GM10248 (cell line): Measurements from ENCODE around the gene TSC22D1.

Experiments
- CTCF ChIA-PET: fragments of 300-600 bp; sonication (Branson Sonifier 250); formaldehyde crosslinking; extraction: SDS; loops from one replicate; lab custom pipeline; 2021; ENCODE audit warnings: antibody characterized with exemption; lab: Yijun Ruan, JAX
- POLR2A ChIA-PET: fragments of 350-650 bp; sonication (Branson Sonifier 250); formaldehyde crosslinking; extraction: SDS; loops from one replicate; lab custom pipeline; 2020; ENCODE audit warnings: antibody characterized with exemption; lab: Yijun Ruan, JAX
- DNase-seq: peaks from one replicate; pipeline ENCODE4 v3.0.0; 2012; ENCODE audit errors: extremely low spot score
- CTCF ChIP-seq: IDR thresholded peaks from 2 replicates; pipeline ENCODE4 v1.5.1; 2012; ENCODE audit warnings: mild to moderate bottlenecking, low read depth; ENCODE audit errors: extremely low read depth, missing control alignments, control extremely low read depth

Gene TSC22D1

DNA sequence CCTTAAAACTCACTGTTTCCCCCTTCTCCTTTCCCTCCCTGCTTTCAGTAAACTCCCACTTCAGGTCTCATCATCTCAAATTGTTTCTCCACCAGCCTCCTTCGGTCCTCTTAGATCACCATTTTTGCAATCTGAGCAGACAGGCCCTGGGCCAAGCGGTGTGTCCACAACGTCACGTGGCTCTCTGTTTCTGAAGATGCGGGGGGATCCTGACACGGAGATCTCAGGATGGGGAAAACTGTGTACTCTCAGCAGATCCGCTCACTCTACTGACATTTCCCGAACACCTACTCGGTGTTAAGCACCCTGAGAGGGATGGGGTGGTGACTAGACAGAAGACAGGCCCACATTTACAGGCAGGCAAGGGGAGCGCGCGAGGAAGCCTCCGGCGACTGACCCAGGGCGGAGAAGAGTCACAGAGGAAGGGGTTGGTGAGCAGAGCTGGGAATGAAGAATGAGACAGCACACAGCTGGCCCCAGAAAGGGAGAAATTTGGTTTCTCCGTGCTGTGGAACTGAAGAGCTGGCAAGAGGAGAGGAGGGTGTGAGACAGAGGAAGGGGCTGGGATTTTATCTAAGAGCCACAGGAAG is 163.7 kb downstream of the TSC22D1 start:
- ChIA-PET POLR2A (no interaction called here), CTCF (no interaction called here)
- no peak for TF ChIP-seq CTCF
- DNase-seq = no peak

- CTCF ChIA-PET = no interaction called here
- no peak for DNase-seq
- POLR2A ChIA-PET = no interaction called here
- TF ChIP-seq CTCF = no peak
Measured at GRCh38 chr13:44411841-44412240, 164.3 kb downstream of the TSC22D1 start.

DNA sequence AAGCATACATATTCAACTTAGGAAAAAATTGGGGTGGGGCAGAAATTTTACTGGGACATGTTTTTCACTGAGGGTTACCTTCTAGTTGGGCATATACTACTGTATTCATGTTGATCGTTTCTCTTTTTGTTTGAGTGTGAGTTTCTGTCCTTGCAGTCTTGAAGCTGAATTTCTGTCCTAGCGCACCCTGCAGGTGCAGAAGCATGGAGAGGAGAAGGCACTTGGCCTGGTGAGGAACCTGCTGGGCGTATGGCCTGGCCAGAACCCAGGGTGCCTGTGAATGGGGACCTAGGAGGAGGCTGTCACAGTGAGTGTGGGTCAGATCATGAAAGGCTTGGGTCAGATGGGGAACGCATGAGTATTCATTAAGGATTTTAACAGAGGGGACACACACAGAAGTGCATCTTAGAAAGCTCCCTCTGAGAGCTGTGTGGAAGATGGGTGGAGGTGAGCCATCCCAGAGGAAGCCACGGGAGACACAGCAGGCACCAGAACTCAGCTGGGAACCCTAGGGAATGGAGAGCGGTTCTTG is 165.7 kb downstream of the TSC22D1 start:
- ChIA-PET CTCF (no interaction called here), POLR2A (no interaction called here)
- no peak for TF ChIP-seq CTCF
- DNase-seq = no peak

DNA sequence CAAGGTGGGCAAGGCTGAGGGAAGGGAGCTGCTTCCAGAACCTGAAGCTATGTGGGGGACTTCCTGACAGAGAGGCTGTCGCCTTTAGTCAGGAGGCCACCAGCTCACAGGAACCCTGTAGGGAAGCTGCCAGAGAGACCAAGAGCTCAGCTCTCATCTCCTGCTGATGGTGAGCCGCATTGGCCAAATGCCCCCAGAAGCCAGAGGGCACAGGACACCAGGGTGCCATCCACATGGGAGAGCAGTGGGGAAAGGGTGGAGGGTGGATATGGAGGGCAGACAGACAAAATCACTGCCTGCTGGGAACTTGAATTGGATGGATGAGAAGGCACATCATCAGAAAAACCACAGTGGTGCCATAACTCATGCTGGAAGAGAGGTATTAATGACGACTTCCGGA is 166.5 kb downstream of the TSC22D1 start:
- POLR2A ChIA-PET = no interaction called here
- DNase-seq = no peak
- CTCF ChIA-PET = no interaction called here
- no peak for TF ChIP-seq CTCF

GRCh38 chr13:44407891-44408290 is 168.2 kb downstream of the TSC22D1 start:
- no peak for DNase-seq
- POLR2A ChIA-PET = no interaction called here
- no peak for TF ChIP-seq CTCF
- CTCF ChIA-PET = interaction anchor here (0.8 kb wide), 1 partner anchor 503 kb away, joined by 3 read pairs; no protein-coding TSS in a partner anchor

- CTCF ChIA-PET = interaction anchor here (0.8 kb wide), 1 partner anchor 502 kb away, joined by 3 read pairs; no protein-coding TSS in a partner anchor
- TF ChIP-seq CTCF = no peak
- POLR2A ChIA-PET = no interaction called here
- no peak for DNase-seq
Measured at GRCh38 chr13:44407379-44407778, 168.8 kb downstream of the TSC22D1 start.
